ENCODE data around the gene FOXO1. TPM values are rescaled to one million over a fixed set of nuclear protein-coding genes. Genes with fewer than 3 reads are reported as not detected.
"Not testable (repeated sequence)": the region's sequence is repeated elsewhere in the genome, so short reads cannot be mapped to it uniquely, and the experiment has no call there.

The FOXO1 gene
- total RNA-seq, 1 experiment from 2014 or later, result 10.5 TPM

- Histone ChIP-seq H3K36me3 (ENCODE audit: low read depth) (no peaks in the 10 kb centered on the region), H4K20me1 (ENCODE audit: insufficient read depth) (no peaks in the 10 kb centered on the region), H3K27ac (peak overlapping the region; percentile 48), H3K79me2 (ENCODE audit: low read depth) (peaks cover 43% of the 10 kb centered on the region), H3K4me2 (peak overlapping the region; percentile 92), H3K9me2 (ENCODE audit: insufficient read depth) (no peaks in the 10 kb centered on the region), H2AFZ (peak overlapping the region; percentile 90), H3K4me1 (replicated peaks; ENCODE audit: insufficient read depth) (peaks cover 23% of the 10 kb centered on the region), H3K4me3 (peak overlapping the region; percentile 84), H3K9me3 (ENCODE audit: insufficient read depth, low read depth) (no peaks in the 10 kb centered on the region), H3F3A (ENCODE audit: insufficient read depth, low read depth) (0 out of 2 replicates have a peak, but pooled peaks cover 4% of the 10 kb centered on the region), H3K27me3 (ENCODE audit: insufficient read depth, low read depth) (no peaks in the 10 kb centered on the region)
- TF ChIP-seq CTCF (conservative IDR thresholded peaks at IDR 0.05) (no peak), EZH2 (IDR thresholded peaks at IDR 0.05; ENCODE audit: low read depth) (no peak)
- peak in 1 of 2 experiments; percentile 59 for DNase-seq
- ChIA-PET CTCF (interaction anchor here (0.6 kb wide), 1 partner anchor 209 kb away, joined by 11 read pairs; no protein-coding TSS in a partner anchor), POLR2A (ENCODE audit: unreplicated experiment) (interaction anchor here (0.6 to 0.7 kb wide), 2 partner anchors 147 to 261 kb away, joined by 3 to 4 read pairs; no protein-coding TSS in a partner anchor)
- BruUV-seq (replicated peaks), result no TSS peak
- intact Hi-C loops (cut with micrococcal nuclease; ENCODE audit: unreplicated experiment), result loop anchor here (2.0 to 10.0 kb wide), 5 partner anchors 70 to 722 kb away; no protein-coding TSS in a partner anchor
Measured at GRCh38 chr13:40664350-40665125, 1.9 kb downstream of the FOXO1 start.

GRCh38 chr13:40664100-40664349 is 2.4 kb downstream of the FOXO1 start:
- H4K20me1 ChIP-seq (ENCODE audit: insufficient read depth); H3K27me3 ChIP-seq (ENCODE audit: insufficient read depth, low read depth); CTCF ChIA-PET; H3K36me3 ChIP-seq (ENCODE audit: low read depth); H3K9me3 ChIP-seq (ENCODE audit: insufficient read depth, low read depth); H3F3A ChIP-seq (ENCODE audit: insufficient read depth, low read depth); DNase-seq; H3K9me2 ChIP-seq (ENCODE audit: insufficient read depth): not testable (repeated sequence)
- peak overlapping the region; percentile 84 for H3K4me3 ChIP-seq
- H3K4me2 ChIP-seq, result peak overlapping the region; percentile 92
- BruUV-seq (replicated peaks), result TSS peak; percentile 8
- POLR2A ChIA-PET (ENCODE audit: unreplicated experiment), result interaction anchor here (0.6 to 0.7 kb wide), 2 partner anchors 146 to 261 kb away, joined by 3 to 4 read pairs; no protein-coding TSS in a partner anchor
- peaks cover 23% of the 10 kb centered on the region for H3K4me1 ChIP-seq (replicated peaks; ENCODE audit: insufficient read depth)
- peak overlapping the region; percentile 48 for H3K27ac ChIP-seq
- H2AFZ ChIP-seq, result peak overlapping the region; percentile 90
- H3K79me2 ChIP-seq (ENCODE audit: low read depth), result peaks cover 48% of the 10 kb centered on the region
- intact Hi-C loops (cut with micrococcal nuclease; ENCODE audit: unreplicated experiment), result loop anchor here (2.0 to 10.0 kb wide), 3 partner anchors 69 to 261 kb away; no protein-coding TSS in a partner anchor

GRCh38 chr13:40662866-40663265 is 3.6 kb downstream of the FOXO1 start:
- POLR2A ChIA-PET (ENCODE audit: unreplicated experiment), result interaction anchor here (0.5 kb wide), 1 partner anchor 211 kb away, joined by 6 read pairs; no protein-coding TSS in a partner anchor
- CTCF ChIA-PET, result no interaction called here
- Histone ChIP-seq H3K27me3 (ENCODE audit: insufficient read depth, low read depth) (no peaks in the 10 kb centered on the region), H3K9me3 (ENCODE audit: insufficient read depth, low read depth) (no peaks in the 10 kb centered on the region), H4K20me1 (ENCODE audit: insufficient read depth) (no peaks in the 10 kb centered on the region), H3K36me3 (ENCODE audit: low read depth) (no peaks in the 10 kb centered on the region), H2AFZ (no peak overlapping the region), H3K9me2 (ENCODE audit: insufficient read depth) (no peaks in the 10 kb centered on the region), H3F3A (ENCODE audit: insufficient read depth, low read depth) (0 out of 2 replicates have a peak, but pooled peaks cover 4% of the 10 kb centered on the region), H3K4me1 (replicated peaks; ENCODE audit: insufficient read depth) (peaks cover 20% of the 10 kb centered on the region), H3K4me2 (peak overlapping the region; percentile 92), H3K4me3 (peak overlapping the region; percentile 24; the same call in 1 of the 2 replicates), H3K79me2 (ENCODE audit: low read depth) (peaks cover 59% of the 10 kb centered on the region), H3K27ac (peak overlapping the region; percentile 48)
- no peak for TF ChIP-seq EZH2 (IDR thresholded peaks at IDR 0.05; ENCODE audit: low read depth)
- TF ChIP-seq CTCF (conservative IDR thresholded peaks at IDR 0.05), result no peak
- DNase-seq, result no peak
- no TSS peak for BruUV-seq (replicated peaks)
- intact Hi-C loops (cut with micrococcal nuclease; ENCODE audit: unreplicated experiment), result loop anchor here (10.0 kb wide), 1 partner anchor 68 kb away; no protein-coding TSS in a partner anchor
